NAMALWA (cell line): ENCODE measurements around the gene ATP1A2.

Experiments used
- DNase-seq: peaks from one replicate; pipeline ENCODE4 v3.0.0-alpha.2; 2015; ENCODE audit warnings: low spot score

Gene ATP1A2

DNA sequence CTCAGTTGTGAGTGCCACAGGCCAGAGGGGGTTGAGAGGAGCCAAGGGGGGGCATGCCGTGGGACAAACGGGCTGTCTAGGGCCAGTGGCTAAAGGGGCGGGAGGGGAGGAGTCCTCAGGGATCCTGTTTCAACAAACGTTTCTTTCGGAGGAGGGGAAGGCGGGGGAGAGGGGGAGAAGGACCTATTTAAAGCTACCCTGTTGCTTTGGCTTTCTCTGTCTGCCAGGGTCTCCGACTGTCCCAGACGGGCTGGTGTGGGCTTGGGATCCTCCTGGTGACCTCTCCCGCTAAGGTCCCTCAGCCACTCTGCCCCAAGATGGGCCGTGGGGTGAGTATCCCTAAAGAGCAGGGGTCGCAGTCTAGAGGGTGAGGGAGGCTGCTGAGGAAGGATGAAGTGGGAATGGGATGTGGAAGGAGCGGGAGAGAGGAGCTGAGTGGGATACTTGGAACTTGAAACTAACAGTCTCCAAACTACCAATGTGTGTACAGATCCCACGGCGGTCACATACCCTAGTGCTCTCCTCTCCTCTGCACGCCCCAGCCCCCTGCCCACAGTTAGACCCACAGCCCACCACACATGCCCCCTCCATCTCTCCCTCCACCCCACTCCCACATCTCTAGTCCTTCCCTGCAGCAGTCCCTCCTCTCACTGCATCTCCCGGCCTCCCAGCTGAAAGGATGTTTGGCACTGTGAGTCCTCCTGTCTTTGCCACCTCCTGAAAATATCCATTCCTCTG lies at the start of gene ATP1A2:
Gene ATP1A2, plus strand, starts transcription at position 215 of the 738 bp plus-strand sequence. Its CDS starts 103 bp downstream, at position 318.
- DNase-seq, result no peak

- DNase-seq, result no peak
Measured at GRCh38 chr1:160066829-160067745, 48.5 kb upstream of the ATP1A2 start.

DNA sequence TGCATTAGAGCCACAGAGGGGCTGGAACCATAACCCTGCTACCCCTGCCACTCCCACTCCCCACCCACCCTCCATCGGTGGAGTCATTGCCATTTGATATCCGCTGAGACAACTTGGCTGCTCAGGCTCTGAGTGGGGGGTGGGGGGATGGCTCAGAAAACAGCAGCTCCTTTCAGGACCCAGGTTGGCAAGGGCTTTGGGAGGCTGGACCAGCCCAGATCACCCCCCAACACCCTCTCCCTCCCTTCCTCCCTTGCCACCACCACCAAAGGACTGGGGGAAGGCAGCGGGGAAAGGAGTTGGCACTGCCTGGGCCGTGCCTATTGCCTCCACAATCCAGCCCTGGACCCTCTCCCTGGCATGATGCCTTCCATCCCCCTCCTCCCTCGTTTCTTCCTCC lies 47.3 kb upstream of the ATP1A2 start:
- no peak for DNase-seq

DNA sequence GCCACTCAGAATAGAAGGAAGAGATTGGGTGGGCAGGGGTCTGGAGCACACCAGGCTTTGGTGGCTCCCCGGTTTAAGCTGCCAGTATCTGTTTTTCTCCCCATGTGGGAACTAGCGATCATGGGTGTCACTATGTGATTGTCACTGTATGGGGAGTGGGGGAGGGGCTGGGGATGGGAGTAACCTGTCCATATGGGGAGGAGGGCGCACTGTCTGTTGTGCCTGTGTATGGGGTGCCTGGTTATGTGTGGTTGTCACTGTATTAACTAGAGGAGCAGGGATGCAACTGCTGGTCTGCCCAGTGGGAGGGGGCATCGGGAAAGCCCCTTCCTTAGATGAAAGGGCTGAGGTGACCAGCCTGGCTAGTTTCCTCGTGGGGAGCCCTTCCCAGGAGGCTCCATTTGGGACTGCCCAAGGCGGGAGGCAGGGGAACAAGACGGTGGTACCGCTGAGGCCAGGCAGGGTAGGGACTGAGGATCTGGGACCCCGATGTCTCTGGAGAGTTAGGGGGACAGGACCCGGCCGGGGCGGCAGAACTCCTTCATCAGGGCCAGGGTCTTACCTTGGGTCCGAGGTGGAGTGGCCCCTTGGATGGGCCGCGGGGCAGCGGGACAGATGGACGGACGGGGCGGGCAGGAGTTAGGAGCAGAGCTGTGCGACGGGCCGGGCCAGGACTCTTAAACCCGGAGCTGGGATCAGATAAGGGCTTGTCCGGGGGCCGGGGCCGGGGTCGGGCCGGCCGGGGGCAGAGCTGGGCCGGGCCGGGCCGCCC lies 45.9 kb upstream of the ATP1A2 start, which contains the start of gene KCNJ10:
Gene KCNJ10, minus strand, starts transcription at position 701 of the 772 bp plus-strand sequence. CDS start 27,628 bp downstream, outside the sequence.
- no peak for DNase-seq

GRCh38 chr1:160070243-160071163 lies 45.1 kb upstream of the ATP1A2 start:
- DNase-seq, result peak; percentile 88

DNA sequence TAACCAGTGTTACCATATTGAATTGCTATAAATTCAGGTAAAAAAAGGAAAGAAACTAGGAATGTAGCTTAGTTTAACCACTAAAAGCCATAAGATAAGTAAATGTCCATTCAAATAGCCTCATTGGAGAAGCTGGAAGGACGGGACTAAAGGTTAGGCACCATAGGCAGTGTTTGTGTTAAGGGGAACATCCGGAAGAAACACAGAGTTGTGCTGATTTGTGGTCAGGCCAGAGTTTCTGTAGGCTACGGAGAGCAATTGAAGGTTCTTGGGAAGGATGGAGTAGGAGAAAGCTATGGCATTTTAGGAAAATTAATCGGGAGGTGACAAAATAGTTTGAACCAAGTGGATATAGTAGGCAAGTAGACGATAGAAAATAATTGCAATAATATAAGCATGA lies 44.3 kb upstream of the ATP1A2 start:
- no peak for DNase-seq

DNA sequence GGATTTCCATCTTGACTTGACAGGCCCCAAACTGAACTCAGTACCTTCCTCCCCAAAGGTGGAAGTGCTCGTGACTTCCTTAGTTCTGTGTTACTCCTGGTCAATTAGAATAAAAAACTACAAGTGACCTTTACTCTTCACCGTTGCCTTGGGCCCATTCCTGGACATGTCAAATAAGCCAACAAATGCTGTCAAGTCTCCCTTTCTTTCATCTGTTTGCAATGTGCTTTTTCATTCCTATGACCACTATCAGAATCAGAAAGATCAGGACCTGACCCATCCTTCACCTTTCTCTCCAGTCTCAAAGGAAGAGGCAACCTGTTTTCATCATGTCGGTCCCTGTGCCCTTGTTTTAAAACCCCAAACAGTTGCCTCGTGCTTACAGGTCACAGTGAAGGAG lies 40.7 kb upstream of the ATP1A2 start:
- DNase-seq, result no peak

- DNase-seq, result no peak
Measured at GRCh38 chr1:160075836-160076235, 39.7 kb upstream of the ATP1A2 start.

GRCh38 chr1:160076295-160076694 lies 39.3 kb upstream of the ATP1A2 start:
- DNase-seq, result no peak

DNA sequence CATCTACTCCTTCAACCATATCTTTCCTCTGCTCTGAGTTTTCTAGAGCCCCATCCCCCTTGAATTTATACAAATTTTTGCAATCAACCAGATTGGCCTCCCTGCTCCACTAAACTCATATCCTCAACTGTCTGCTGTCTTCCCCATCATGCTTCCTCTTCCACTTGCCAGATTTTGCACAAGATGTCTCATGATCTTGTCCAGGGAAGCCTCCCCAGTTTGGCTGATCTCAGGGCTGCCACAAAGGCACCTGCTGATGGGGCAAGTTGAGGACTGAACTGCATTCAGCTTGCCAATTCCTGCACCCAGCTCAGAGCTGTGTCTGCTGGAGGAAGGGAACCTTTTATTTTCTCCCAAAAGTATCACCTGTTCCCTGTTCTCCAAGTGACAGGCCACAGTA lies 38.1 kb upstream of the ATP1A2 start:
- DNase-seq, result no peak

DNA sequence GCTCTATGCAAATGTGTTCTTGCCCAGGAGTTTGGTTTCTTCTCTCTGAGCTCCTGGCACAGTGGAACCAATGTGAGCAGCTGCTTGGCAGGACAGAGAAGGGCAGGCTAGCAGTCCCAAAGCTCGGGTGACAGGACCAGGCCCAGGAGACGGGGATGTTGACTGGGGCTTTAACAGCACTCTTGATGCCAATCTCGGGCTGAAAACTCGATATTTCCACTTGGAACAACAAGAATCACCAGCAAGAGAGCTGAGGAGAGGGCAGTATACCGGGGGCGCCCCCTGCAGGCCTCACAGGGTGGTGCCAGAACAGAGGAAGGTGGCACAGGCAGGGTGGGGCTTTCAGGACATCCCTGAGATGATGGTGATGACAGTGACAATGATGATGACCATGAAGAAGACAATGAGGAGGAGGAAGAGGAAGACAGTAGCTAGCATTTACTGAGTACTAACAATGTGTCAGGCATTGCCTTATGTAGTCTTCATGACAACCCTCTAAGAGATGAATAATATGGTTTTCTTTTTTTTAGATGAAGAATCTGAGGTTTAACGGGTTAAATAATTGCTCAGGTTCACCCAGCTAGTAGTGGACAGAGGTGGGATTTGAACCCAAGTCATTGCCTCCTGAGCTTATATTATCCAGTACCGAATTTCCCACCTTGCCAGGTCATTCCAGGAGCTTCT lies 36.9 kb upstream of the ATP1A2 start:
- DNase-seq, result peak; percentile 84

DNA sequence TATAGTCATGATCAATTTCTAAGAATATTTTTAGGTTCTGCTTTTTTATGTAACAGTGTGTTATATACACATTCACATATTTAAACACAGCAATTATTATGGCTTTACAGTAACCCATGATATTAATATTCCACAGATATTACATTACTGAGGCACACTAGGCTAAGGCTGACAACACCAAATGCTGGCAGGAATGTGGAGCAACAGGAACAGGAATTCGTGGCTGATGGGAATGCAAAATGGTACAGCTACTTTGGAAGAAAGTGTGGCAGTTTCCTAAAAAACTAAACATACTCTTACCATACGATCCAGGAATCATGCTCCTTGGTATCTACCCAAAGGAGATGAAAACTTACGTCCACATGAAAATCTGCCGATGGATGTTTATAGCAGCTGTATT lies 36.1 kb upstream of the ATP1A2 start:
- no peak for DNase-seq

- no peak for DNase-seq
Measured at GRCh38 chr1:160080381-160081100, 35.0 kb upstream of the ATP1A2 start.

- no peak for DNase-seq
Measured at GRCh38 chr1:160081261-160081936, 34.2 kb upstream of the ATP1A2 start, which contains the start of gene KCNJ9. TSS of gene KCNJ9 (plus strand) at chr1:160081538. CDS start at chr1:160084031, 2,493 bp downstream.

GRCh38 chr1:160082487-160082886 lies 33.1 kb upstream of the ATP1A2 start:
- no peak for DNase-seq

DNA sequence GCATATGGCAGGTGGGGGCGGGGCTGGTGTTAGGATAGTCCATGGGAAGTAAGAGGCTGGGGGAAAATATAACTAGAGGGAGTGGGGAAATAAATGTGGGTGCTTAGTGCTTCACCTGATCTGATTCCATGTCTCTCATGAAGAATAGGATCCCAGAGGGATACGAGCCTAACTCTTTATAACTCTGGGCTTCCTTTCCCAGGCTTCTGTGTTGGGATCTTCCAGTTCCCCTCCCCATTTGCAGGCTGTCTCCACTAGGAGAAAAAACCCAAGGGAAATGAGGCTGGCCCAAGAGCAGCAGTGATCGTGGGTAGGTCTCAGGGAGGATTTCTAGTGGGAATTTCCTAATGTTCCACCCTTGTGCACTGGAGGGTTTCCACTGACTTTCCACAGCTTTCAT lies 32.6 kb upstream of the ATP1A2 start:
- DNase-seq, result no peak

GRCh38 chr1:160083968-160084770 lies 31.4 kb upstream of the ATP1A2 start:
- DNase-seq, result peak; percentile 34

DNA sequence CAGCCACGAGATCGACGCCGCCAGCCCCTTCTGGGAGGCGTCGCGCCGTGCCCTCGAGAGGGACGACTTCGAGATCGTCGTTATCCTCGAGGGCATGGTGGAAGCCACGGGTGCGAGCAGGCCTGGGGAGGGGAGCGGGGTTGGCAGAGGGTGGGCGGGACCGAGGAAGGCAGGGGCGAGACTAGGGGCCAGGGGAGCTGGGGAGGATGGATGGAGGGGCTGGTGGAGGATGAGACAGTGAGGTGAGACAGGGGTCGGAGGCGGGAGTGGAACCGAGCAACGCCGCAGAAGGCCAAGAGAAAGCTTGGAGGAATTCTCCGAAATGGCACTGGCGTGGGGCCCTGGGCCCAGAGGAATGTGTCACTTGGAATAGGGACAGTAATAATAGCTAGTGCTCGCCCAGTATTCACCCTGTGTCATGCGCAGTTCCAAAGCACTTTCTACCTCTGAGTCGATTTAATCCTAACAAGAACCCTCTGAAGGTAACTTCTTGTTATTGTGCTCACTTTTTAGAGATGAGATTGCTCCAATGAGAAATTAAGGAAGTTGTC lies 30.7 kb upstream of the ATP1A2 start:
- DNase-seq, result no peak
